Globus pallidus (tissue), 1 donor: ENCODE results near the gene GPR153.
"Not testable (repeated sequence)": the region's sequence is repeated elsewhere in the genome, so short reads cannot be mapped to it uniquely, and the experiment has no call there.

Experiments used
- DNase-seq: peaks from one replicate; pipeline ENCODE4 v3.0.0-alpha.2; 2015; ENCODE audit warnings: low spot score

Gene GPR153

GRCh38 chr1:6260961-6261614, at the start of gene GPR153:
Gene GPR153 (minus strand): TSS chr1:6261098. CDS start chr1:6254905, 6,193 bp downstream.
- no peak for DNase-seq

- no peak for DNase-seq
These were observed 49.4 kb upstream of the GPR153 start for GRCh38 chr1:6310116-6310848.

GRCh38 chr1:6309564-6309963, 48.7 kb upstream of the GPR153 start:
- DNase-seq = no peak

DNA sequence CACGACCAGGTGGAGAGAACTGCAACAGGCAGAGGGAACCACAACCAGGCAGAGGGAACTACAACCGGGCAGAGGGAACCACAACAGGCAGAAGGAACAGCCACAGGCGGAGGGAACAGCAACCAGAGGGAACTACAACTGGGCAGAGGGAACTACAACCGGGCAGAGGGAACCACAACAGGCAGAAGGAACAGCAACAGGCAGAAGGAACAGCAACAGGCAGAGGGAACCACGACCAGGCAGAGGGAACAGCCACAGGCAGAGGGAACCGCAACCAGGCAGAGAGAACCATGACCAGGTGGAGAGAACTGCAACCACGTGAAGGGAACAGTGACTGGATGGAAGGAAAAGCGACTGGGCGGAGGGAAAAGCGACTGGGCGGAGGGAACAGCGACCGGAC, 47.6 kb upstream of the GPR153 start:
- no peak for DNase-seq

- not testable (repeated sequence) for DNase-seq
These were observed 46.8 kb upstream of the GPR153 start for GRCh38 chr1:6307682-6308081.

DNA sequence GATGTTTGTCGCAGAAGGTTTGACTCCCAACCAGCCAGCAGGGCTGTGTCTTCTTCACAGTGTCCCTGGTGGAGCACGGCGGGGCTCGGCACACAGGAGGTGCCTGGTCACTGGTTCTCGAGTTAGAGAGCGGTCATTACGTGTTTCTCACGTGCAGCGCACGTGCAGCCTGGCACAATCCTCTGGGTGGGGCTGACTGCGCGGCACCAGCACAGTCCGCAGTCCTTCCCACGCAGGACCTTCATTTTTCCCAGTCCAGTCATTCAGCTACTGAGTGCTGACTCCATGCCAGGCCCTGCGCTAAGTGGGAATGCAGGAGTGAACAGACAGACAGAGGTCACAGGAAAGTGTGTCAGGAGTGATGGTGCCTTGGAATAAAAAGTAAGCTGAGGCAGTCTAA, 46.2 kb upstream of the GPR153 start:
- no peak for DNase-seq

DNA sequence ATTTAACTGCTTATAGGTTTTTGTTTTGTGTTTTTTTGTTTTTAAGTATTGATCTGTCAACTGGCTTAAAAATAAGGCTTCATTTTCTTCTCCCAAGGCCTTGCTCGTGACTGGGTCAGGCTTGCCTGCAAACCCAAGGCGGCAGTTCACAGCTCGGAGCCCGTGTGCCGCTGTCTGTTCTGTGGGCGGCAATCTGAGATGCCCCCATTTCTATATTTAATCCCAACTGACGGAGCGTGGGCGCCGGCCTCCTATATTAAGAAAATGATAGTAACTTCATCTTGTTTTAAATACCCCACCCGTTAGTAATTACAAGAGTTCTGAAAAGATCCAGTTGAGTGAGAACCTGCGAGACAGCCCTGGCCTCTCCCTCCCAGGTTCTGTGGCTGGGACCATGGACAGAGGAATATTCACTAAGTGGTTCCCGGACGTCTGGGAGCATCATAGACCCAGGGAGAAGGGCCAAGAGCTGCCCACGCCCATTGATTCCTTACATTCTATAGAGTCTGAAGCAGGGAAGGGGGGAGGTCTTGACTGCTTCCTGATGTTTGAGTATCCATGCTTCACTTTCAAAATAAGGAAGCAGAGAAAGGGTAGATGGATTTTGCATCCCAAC, 42.6 kb upstream of the GPR153 start:
- no peak for DNase-seq

DNA sequence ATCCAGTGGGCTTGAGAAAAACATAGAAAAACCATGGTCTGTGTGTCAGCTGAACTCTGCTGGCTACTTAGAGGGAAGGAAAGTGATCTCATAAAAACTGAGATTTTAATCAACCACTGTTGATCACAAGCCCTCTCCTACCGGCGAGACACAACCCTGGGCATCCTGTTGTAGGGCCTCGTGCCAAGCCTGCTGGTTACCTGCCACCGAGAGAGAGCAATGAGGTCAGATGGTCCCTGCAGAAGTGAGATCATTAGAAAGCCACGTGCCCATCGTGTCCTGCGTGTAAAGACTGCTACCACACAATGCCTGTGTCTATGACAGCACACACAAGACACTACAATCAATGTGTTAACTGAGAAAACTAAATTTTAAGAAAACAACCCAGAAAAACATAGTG, 41.7 kb upstream of the GPR153 start:
- no peak for DNase-seq

- DNase-seq = no peak
These were observed 40.6 kb upstream of the GPR153 start for GRCh38 chr1:6301526-6301925.

DNA sequence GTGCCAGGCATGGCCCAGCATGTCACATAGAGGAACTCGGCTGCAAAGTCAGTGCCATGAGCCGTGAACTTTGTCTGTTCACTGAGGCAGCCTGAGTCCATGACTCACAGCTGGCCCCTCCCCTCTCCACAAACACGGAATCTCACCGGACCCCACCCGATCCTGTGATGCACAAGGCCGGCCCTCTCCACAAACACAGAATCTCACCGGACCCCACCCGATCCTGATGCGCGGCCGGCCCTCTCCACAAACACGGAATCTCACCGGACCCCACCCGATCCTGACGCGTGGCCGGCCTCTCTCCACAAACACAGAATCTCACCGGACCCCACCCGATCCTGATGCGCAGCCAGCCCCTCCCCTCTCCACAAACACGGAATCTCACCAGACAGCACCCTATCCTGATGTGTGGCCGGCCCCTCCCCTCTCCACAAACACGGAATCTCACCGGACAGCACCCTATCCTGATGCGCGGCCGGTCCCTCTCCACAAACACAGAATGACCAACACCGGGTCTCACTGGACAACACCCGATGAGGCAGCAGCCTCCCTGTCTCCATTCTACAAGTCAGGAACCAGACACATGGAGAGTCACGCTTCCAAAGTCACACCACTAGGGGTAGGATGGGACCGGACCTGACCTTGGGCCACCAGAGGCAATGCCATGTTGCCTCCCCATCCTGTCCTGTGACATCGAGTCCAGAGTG, 39.6 kb upstream of the GPR153 start:
- no peak for DNase-seq

GRCh38 chr1:6299557-6300165, 38.8 kb upstream of the GPR153 start:
- DNase-seq = no peak

DNA sequence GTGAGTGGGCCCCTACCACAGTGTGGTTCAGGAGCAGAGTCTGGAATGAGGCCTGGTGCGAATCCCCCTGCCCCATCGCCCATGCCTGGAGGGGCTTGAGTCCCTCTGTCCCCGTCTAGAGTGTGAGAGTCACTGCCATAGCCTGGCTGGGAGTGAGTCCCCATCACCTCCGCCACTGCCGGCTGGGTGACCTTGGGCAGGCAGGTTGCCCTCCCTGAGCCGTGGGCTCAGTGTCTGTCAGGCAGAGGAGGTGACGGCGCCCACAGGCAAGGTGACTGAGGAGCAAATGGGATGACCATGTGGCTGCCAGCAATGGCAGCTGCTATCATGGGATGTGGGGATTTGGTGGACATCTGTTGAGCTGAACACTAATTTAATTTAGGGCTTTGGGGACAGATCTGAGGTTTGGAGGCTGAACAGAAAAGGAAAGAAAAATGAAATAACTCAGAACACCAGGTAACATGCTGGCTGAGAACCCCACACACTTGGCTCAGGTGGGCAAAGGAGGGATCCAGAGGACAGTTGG, 38.1 kb upstream of the GPR153 start:
- DNase-seq = no peak

GRCh38 chr1:6298530-6298929, 37.6 kb upstream of the GPR153 start:
- DNase-seq = no peak

DNA sequence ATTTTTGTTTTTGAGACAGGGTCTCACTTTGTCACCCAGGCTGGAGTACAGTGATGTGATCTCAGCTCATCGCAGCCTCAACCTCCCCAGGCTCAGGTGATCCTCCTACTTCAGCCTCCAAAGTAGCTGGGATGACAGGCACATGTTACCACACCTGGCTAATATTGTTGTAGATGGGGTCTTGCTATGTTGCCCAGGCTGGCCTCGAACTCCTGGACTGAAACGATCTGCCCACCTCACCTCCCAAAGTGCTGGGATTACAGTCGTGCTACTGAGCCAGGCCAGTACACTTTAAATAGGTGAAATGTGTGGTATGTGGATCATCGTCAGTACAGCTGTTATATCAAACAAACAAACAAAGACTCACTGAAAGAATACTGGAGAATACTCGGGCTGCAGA, 35.0 kb upstream of the GPR153 start:
- no peak for DNase-seq

DNA sequence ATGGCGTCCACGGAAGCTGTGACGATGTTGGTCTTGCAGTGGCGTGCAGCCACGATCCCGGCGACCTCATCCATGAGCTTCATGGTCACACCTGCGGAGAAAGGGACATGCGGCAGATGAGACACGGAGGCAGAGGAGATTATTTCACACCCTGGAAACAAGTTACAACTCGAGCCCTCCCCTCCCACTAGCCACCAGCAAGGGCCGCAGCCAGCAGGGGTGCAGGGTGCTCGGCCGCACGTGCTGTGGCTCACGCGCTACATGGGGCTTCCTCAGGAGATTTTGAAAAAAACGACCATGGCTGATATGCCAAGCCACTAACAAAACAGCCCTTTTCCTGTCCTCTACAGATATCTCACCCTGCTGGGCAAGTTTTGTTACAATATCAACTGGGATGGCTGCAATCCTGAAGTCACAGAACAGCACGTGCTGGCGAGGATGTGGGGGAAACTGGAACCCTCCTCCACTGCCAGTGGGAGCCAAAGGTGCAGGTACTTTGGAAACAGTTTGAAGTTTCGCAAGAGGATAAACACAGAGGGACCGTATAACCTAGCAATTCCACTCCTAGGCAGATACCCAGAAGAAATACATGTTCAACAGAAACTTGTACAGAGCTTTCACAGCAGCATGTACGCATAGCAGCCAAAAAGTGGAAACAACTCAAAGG, 34.1 kb upstream of the GPR153 start:
- no peak for DNase-seq

GRCh38 chr1:6294080-6294889, 33.4 kb upstream of the GPR153 start:
- DNase-seq = no peak

DNA sequence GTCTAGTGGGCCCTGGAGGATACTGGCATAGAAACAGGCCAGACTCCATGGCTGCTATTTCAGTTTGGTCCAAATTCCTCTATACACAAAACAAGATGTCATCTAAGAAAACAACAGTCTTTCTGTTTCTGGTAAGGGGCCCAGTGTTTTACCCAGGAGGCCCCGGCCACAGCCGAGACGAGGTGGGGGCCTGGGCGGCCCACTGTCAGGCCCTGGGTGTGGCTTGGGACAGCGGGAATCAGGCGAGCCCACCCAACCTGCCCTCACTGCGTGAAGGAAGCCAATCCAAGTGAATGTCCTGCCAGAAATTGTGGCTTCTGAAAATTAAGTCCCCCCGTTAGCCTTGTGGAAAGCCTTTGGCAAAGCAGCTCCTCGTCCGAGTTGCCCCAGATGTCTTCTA, 31.2 kb upstream of the GPR153 start:
- no peak for DNase-seq

DNA sequence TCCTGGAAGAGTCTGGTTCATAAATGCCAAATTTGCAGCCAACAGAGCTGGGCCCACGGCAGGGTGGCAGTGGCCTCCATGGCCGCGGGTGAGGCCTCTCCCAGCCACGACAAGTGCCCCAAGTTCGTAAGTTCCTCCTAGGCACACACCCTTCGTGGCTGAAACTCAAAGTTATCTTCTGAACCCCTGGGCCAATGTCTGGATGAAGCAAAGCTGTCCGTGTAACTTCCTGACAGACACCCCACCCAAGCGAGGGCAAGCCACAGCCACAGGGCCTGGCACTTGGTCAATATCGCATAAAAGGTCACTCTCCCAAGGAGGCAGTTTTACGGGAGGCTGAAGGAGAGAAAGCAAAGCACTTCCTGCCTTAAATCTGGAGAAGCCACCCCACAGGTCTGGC, 27.8 kb upstream of the GPR153 start:
- no peak for DNase-seq

DNA sequence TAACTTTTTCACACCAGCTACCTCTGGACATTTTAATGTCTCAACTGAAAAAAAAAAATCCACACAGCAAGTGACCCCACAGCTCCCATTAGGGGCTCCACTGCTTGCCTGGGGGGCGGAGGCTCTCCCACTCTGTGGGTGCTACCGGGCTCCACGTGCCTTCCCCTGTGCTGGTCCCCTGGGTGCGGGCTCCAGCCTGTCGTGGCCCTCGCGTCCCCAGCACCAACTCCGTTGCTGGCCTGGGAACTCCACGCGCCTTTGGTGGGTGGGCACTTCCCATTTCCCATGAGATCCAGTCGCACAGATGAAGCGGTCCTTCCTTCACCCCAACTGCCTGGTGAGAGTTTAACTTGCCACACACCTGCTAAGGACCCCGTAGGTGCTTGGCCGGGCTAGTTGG, 27.1 kb upstream of the GPR153 start:
- DNase-seq = no peak

DNA sequence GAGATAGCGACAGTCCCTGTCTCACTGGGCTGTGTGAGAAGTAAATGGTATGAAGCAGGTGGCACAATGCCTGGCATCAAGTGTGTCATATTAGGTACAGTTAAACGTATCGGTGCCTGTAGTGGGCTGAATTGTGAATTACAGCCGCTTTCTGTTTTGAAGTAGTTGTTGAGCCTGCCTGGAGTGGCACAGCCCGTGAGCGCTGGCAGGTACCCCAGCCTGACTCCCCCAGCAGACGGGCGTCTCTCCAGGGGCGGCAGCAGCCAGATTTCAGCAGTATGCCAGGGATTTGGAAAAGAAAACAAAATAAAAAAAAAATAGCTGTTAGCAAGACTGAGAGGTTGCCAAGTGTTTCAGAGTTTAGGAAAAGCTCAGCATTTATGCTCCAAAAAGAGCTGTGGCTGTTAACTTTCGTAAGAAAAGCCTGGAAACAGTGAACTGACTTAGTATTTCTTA, 26.6 kb upstream of the GPR153 start:
- peak; percentile 72 for DNase-seq

DNA sequence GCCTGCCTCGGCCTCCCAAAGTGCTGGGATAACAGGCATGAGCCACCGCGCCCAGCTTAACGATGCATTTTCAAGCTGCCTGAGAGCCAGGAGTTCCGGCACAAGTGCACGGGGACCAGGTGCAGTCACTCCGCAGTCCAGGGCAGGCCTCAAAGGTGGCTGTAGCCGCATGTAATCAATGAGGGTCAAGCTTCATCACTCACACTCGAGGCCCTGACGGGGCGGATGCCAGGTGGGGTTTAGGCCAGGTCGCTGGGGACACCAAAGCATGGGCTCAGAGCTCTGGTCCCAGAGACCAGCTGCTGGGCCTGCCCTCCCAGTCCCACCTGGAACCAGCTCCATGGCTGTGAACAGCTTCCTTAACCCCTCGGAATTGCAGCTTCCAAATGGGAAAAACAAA, 26.1 kb upstream of the GPR153 start:
- DNase-seq = no peak
